Caki2 (cell line): ENCODE results near the gene TTLL10. TPM values are rescaled to one million over a fixed set of nuclear protein-coding genes. Genes with fewer than 3 reads are reported as not detected.
"Not testable (repeated sequence)": the region's sequence is repeated elsewhere in the genome, so short reads cannot be mapped to it uniquely, and the experiment has no call there.

Experiments used
- DNase-seq: peaks from one replicate; pipeline ENCODE4 v3.0.0-alpha.2; 2015; ENCODE audit warnings: low read depth
- in situ Hi-C: cut with HindIII; loops from 2 replicates; pipeline ENCODE4 v1.10.0; 2016; ENCODE audit warnings: low sequenced_read_pairs, low pct_unique_long_range_greater_than_20kb, mixed read lengths
- total RNA-seq: library from RNA; depleted of rRNA; stranded (reverse); fragments of >200 nt; shearing (Covaris generic); gene quantifications from 2 replicates; pipeline ENCODE4 v1.2.3, GENCODE V29; 2014; ENCODE audit warnings: low replicate concordance

Gene TTLL10
- total RNA-seq, 1 experiment from 2014 or later = not detected

DNA sequence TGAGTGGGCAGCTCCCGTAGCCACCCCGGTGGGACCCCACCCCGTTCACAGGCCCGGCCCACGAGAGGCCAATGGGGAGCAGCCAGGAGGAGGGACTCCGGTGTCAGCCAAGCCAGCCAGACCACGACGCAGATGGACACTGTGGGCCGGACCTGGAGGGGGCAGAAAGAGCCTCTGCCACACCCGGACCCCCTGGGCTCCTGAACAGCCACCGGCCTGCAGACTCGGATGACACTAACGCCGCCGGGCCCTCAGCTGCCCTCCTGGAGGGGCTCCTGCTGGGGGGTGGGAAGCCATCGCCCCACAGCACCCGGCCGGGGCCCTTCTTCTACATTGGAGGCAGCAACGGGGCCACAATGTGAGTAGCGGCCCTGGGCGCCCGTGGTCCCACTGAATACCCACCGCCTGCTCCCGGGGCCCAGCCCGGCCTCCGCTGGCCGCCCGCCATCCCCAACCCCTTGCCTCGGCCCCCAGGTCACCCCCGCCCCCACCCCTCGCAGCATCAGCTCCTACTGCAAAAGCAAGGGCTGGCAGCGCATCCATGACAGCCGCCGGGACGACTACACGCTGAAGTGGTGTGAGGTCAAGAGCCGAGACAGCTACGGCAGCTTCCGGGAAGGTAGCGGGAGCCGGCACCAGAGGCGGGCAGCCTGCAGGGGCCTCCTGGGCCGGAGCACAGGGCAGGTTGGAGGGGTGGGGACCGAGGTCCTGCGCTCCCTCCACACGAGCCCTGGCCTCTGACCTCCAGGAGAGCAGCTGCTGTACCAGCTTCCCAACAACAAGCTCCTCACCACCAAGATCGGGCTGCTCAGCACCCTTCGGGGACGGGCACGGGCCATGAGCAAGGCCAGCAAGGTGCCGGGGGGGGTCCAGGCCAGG, 6.5 kb downstream of the TTLL10 start:
- no peak for DNase-seq
- in situ Hi-C loops = no loop called here

- in situ Hi-C loops = no loop called here
- no peak for DNase-seq
Measured at GRCh38 chr1:1181129-1181937, 7.7 kb downstream of the TTLL10 start.

- in situ Hi-C loops = no loop called here
- DNase-seq = no peak
Measured at GRCh38 chr1:1181938-1182410, 8.3 kb downstream of the TTLL10 start.

DNA sequence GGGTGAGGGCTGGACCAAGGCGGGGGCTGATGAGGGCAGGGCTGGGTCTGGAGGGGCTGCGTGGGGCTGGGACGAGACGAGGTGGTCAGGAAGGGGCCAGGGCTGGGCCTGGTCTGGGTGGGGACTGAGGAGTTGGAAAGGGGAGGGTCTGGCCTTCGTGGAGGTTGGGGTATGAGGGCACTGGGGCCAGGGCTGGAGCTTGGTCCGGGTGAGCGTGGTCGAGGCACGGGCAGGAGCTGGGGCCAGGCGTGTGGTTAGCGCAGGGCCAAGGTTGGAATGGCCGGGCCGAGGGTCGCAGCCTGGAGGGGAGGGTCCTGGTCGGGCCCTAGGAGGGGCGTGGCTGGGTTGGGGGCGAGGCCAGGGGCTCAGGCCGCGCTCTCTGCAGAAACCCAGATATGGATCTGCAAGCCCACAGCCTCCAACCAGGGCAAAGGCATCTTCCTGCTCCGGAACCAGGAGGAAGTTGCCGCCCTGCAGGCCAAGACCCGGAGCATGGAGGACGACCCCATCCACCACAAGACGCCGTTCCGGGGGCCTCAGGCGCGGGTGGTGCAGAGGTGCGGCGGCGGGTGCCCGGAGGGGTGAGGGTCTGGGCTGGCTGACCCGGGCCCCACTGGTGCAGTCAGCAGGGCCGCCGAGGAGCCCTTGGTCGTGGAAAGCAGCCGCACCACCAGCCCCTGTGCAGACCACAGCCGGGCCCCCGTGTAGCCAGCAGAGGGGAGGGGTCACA, 9.0 kb downstream of the TTLL10 start:
- in situ Hi-C loops = no loop called here
- DNase-seq = no peak

GRCh38 chr1:1183221-1183747, 9.6 kb downstream of the TTLL10 start:
- in situ Hi-C loops = no loop called here
- no peak for DNase-seq

- in situ Hi-C loops = no loop called here
- no peak for DNase-seq
Measured at GRCh38 chr1:1183833-1184775, 10.4 kb downstream of the TTLL10 start.

- in situ Hi-C loops = no loop called here
- DNase-seq = no peak
Measured at GRCh38 chr1:1185101-1185765, 11.6 kb downstream of the TTLL10 start.

GRCh38 chr1:1187938-1188337, 14.3 kb downstream of the TTLL10 start:
- in situ Hi-C loops = no loop called here
- no peak for DNase-seq

GRCh38 chr1:1189111-1189510, 15.4 kb downstream of the TTLL10 start:
- in situ Hi-C loops = no loop called here
- DNase-seq = no peak

DNA sequence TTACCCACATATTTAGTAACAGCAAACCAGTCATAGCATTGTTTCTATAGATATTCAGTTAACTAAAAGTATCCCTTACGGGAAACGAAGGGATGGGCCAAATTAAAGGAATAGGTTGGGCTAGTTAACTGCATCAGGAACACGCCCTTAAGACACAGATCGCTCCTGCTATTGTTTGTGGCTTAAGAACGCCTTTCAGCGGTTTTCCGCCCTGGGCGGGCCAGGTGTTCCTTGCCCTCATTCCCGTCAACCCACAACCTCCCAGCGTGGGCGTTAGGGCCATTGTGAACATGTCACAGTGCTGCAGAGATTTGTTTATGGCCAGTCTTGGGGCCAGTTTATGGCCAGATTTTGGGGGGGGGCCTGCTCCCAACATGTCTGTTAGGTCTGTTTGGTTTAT, 18.1 kb downstream of the TTLL10 start:
- no peak for DNase-seq
- in situ Hi-C loops = no loop called here

- DNase-seq = peak; percentile 16
- in situ Hi-C loops = no loop called here
Measured at GRCh38 chr1:1194723-1195122, 21.0 kb downstream of the TTLL10 start.

DNA sequence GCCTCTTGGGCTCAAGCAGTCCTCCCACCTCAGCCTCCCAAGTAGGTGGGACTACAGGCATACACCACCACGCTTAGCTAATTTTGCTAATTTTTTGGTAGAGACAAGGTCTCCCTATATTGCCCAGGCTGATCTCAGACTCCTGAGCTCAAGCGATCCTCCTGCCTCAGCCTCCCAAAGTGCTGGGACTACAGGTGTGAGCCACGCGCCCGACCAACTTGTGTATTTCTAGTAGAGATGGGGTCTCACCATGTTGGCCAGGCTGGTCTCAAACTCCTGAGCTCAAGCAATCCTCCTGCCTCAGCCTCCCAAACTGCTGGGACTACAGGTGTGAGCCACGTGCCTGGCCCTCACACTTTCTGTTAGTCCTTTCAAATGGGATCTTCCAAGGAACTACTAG, 22.0 kb downstream of the TTLL10 start:
- in situ Hi-C loops = not testable (repeated sequence)

GRCh38 chr1:1196431-1197187, 22.9 kb downstream of the TTLL10 start:
- in situ Hi-C loops = no loop called here
- DNase-seq = no peak

More for the DNA sequence above, 22.0 kb downstream of the TTLL10 start:
- not testable (repeated sequence) for DNase-seq

DNA sequence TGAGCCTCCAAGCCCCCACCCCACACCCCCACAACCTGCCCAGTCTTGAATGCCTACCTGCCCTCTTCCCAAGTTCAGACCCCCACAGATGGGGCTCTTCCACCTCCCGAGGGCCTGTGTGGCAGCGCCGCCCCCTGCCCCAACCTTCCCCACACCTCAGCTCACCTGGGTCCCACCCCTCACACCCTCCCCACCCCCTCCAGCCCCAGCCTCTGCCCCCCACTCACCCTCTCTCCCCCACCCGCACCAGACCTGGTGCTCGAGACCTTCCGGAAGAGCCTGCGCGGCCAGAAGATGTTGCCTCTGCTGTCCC, 23.5 kb downstream of the TTLL10 start:
- DNase-seq = no peak
- in situ Hi-C loops = no loop called here

DNA sequence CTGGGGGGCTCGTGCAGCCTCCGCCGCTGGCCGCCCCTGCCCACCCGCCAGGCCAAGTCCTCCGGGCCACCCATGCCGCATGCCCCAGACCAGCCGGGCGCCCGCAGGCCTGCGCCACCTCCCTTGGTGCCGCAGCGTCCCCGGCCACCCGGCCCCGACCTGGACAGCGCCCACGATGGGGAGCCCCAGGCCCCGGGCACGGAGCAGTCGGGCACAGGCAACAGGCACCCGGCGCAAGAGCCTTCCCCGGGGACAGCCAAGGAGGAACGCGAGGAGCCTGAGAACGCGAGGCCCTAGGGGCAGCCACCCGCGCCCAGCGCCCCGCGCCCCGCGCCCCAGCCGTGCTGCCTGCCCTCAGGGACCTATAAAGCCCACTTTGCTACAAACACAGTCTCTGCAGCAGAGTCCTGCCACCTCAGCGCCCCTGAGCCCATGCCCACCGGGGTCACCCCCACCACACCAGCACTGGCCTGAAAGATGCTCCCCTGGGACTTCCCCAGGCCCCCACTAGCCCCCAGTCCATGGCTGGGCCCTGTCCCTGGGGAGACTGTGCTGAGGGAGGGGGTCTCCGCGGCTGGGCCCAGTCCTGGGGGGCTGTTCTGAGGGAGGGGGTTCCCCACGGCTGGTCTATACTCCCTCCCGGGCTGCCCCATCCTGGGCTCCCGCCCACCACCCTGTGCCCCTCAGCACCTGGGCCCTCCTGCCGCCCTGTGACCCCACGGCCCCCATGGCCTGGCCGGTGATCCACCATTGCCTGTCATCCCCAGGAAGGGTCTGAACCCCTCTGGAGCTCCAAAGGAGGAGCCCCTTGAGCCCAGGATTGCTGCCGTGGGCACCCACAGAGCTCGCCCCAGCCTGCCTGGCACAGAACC, 24.1 kb downstream of the TTLL10 start:
- DNase-seq = no peak
- in situ Hi-C loops = no loop called here
